ENCODE measurements around the gene KNTC1.
"Not testable (repeated sequence)": the region's sequence is repeated elsewhere in the genome, so short reads cannot be mapped to it uniquely, and the experiment has no call there.

KNTC1 gene

DNA sequence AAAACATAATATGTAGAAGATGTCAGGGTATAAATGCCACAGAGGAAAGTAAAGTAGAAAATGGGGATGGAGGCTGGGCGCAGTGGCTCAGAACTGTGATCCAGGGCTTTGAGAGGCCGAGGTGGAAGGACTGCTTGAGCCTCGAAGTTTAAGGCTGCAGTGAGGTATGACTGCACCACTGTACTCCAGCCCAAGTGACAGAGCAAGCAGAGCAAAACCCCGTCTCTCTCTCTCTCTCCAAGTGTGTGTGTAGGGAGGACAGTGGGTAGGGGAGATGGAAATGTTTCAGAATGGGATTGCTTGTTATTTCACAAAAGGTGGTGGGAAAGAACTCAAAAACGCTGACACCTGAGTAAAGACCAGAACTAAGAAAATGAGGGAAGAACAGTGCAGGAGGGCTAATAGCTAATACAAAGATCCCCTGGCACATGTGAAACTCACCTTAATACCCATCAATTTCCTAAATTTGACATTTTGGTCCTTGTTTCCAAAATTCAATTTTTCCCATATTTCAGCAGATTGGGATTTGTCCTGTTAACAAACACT lies 20.6 kb upstream of the KNTC1 start:
- TF ChIP-seq EZH2phosphoT487 (IDR thresholded peaks at IDR 0.05; ENCODE audit: low read depth), result no peak
- TF ChIP-seq, protein P1, sequence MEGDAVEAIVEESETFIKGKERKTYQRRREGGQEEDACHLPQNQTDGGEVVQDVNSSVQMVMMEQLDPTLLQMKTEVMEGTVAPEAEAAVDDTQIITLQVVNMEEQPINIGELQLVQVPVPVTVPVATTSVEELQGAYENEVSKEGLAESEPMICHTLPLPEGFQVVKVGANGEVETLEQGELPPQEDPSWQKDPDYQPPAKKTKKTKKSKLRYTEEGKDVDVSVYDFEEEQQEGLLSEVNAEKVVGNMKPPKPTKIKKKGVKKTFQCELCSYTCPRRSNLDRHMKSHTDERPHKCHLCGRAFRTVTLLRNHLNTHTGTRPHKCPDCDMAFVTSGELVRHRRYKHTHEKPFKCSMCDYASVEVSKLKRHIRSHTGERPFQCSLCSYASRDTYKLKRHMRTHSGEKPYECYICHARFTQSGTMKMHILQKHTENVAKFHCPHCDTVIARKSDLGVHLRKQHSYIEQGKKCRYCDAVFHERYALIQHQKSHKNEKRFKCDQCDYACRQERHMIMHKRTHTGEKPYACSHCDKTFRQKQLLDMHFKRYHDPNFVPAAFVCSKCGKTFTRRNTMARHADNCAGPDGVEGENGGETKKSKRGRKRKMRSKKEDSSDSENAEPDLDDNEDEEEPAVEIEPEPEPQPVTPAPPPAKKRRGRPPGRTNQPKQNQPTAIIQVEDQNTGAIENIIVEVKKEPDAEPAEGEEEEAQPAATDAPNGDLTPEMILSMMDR (IDR thresholded peaks at IDR 0.05; ENCODE audit: low read depth, low read length), result no peak
- Histone ChIP-seq H3K79me2 (ENCODE audit: low read length) (peaks cover 44% of the 10 kb centered on the region), H3K27ac (ENCODE audit: low read length) (no peak overlapping the region), H3K9ac (ENCODE audit: low read length) (no peak overlapping the region), H4K20me1 (ENCODE audit: insufficient read depth, low read length) (peaks cover 16% of the 10 kb centered on the region; the same call in 1 of the 2 replicates), H3K9me3 (ENCODE audit: insufficient read depth, low read length) (no peaks in the 10 kb centered on the region), H3K36me3 (replicated peaks; ENCODE audit: low read depth, low read length) (peaks cover 72% of the 10 kb centered on the region), H3K4me1 (ENCODE audit: low read length) (peaks cover 13% of the 10 kb centered on the region), H3K4me2 (ENCODE audit: low read length) (no peak overlapping the region), H2AFZ (ENCODE audit: low read depth, low read length) (no peak overlapping the region), H3K4me3 (ENCODE audit: low read length) (no peak overlapping the region), H3K27me3 (ENCODE audit: low read depth, low read length) (no peaks in the 10 kb centered on the region)

DNA sequence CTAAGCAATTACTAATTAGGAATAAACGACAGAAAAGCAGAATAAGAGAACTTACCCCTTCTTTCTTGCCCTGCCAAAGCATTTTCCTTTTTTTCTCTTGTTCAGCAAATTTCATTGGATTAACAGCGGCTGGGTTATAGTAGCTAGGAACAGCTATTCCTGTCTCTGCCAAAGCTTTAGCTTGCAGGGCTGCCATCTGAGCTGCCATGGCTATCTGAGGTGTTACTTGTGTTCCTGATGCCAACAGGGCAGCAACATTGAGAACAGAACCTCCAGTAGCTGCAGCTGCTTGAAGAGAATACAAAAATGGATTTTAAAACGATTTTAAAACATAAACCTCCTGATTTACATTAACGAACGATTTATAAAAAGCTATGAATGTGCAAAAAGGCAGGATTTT lies 18.9 kb upstream of the KNTC1 start:
- H3K4me1 ChIP-seq (ENCODE audit: low read length), result no peaks in the 10 kb centered on the region
- no peaks in the 10 kb centered on the region for H3K27me3 ChIP-seq (ENCODE audit: low read depth, low read length)
- H3K4me2 ChIP-seq (ENCODE audit: low read length), result no peak overlapping the region
- H2AFZ ChIP-seq (ENCODE audit: low read depth, low read length), result no peak overlapping the region
- no peak overlapping the region for H3K9ac ChIP-seq (ENCODE audit: low read length)
- H3K36me3 ChIP-seq (replicated peaks; ENCODE audit: low read depth, low read length), result peaks cover 81% of the 10 kb centered on the region
- no peak for TF ChIP-seq EZH2phosphoT487 (IDR thresholded peaks at IDR 0.05; ENCODE audit: low read depth)
- TF ChIP-seq, protein P1 (IDR thresholded peaks at IDR 0.05; ENCODE audit: low read depth, low read length), result no peak
- no peak overlapping the region for H3K27ac ChIP-seq (ENCODE audit: low read length)
- peaks cover 58% of the 10 kb centered on the region for H3K79me2 ChIP-seq (ENCODE audit: low read length)
- H3K4me3 ChIP-seq (ENCODE audit: low read length), result no peak overlapping the region
- H4K20me1 ChIP-seq (ENCODE audit: insufficient read depth, low read length), result peaks cover 27% of the 10 kb centered on the region; the same call in 1 of the 2 replicates
- no peaks in the 10 kb centered on the region for H3K9me3 ChIP-seq (ENCODE audit: insufficient read depth, low read length)

- peaks cover 47% of the 10 kb centered on the region for H4K20me1 ChIP-seq (ENCODE audit: insufficient read depth, low read length)
- H3K4me2 ChIP-seq (ENCODE audit: low read length); H3K27ac ChIP-seq (ENCODE audit: low read length); H3K4me1 ChIP-seq (ENCODE audit: low read length); H3K4me3 ChIP-seq (ENCODE audit: low read length); H2AFZ ChIP-seq (ENCODE audit: low read depth, low read length); H3K9ac ChIP-seq (ENCODE audit: low read length); H3K9me3 ChIP-seq (ENCODE audit: insufficient read depth, low read length); H3K27me3 ChIP-seq (ENCODE audit: low read depth, low read length): not testable (repeated sequence)
- H3K79me2 ChIP-seq (ENCODE audit: low read length), result peaks cover 90% of the 10 kb centered on the region
- H3K36me3 ChIP-seq (replicated peaks; ENCODE audit: low read depth, low read length), result peaks cover 87% of the 10 kb centered on the region
Measured at GRCh38 chr12:122513028-122513427, 14.0 kb upstream of the KNTC1 start.

- H3K27me3 ChIP-seq (ENCODE audit: low read depth, low read length), result no peaks in the 10 kb centered on the region
- no peak overlapping the region for H2AFZ ChIP-seq (ENCODE audit: low read depth, low read length)
- TF ChIP-seq, protein P1 (IDR thresholded peaks at IDR 0.05; ENCODE audit: low read depth, low read length), result no peak
- no peak for TF ChIP-seq EZH2phosphoT487 (IDR thresholded peaks at IDR 0.05; ENCODE audit: low read depth)
- no peaks in the 10 kb centered on the region for H3K9me3 ChIP-seq (ENCODE audit: insufficient read depth, low read length)
- H3K36me3 ChIP-seq (replicated peaks; ENCODE audit: low read depth, low read length), result peaks cover 85% of the 10 kb centered on the region
- no peak overlapping the region for H3K27ac ChIP-seq (ENCODE audit: low read length)
- H3K4me3 ChIP-seq (ENCODE audit: low read length), result no peak overlapping the region
- peaks cover 88% of the 10 kb centered on the region for H3K79me2 ChIP-seq (ENCODE audit: low read length)
- no peak overlapping the region for H3K9ac ChIP-seq (ENCODE audit: low read length)
- no peaks in the 10 kb centered on the region for H3K4me1 ChIP-seq (ENCODE audit: low read length)
- peaks cover 51% of the 10 kb centered on the region for H4K20me1 ChIP-seq (ENCODE audit: insufficient read depth, low read length)
- H3K4me2 ChIP-seq (ENCODE audit: low read length), result no peak overlapping the region
Measured at GRCh38 chr12:122513660-122514059, 13.4 kb upstream of the KNTC1 start.
